WTC11 (cell line): ENCODE results near the gene RAD51D. TPM values are rescaled to one million over a fixed set of nuclear protein-coding genes. Genes with fewer than 3 reads are reported as not detected.
"Not testable (repeated sequence)": the region's sequence is repeated elsewhere in the genome, so short reads cannot be mapped to it uniquely, and the experiment has no call there.

Experiments used
- ATAC-seq: fragments of 200-7000 bp; cut with Tn5 transposase; 2 replicates; pipeline ENCODE4 v1.10.0; 2021; ENCODE audit warnings: mild to moderate bottlenecking, moderate library complexity
- CTCF ChIA-PET: fragments of 300-600 bp; sonication (Branson Sonifier 250); formaldehyde crosslinking; loops from one replicate; lab custom pipeline; 2021; ENCODE audit warnings: antibody characterized with exemption; lab: Charles Lee
- POLR2A ChIA-PET: fragments of 350-600 bp; sonication (Branson Sonifier 250); formaldehyde crosslinking; loops from one replicate; lab custom pipeline; 2021; ENCODE audit warnings: antibody characterized with exemption; lab: Charles Lee
- DNase-seq: peaks from one replicate; pipeline ENCODE4 v3.0.0; 2021; ENCODE audit warnings: low spot score
- H3K27ac Mint-ChIP-seq: 2 replicates; pipeline ENCODE4 v1.8.0; 2021; ENCODE audit warnings: mixed read lengths
- H3K27me3 Mint-ChIP-seq: 2 replicates; pipeline ENCODE4 v1.8.0; 2021; ENCODE audit warnings: low read depth, mild to moderate bottlenecking, moderate library complexity, mixed read lengths
- H3K36me3 Mint-ChIP-seq: 2 replicates; pipeline ENCODE4 v1.8.0; 2021; ENCODE audit warnings: mixed read lengths
- H3K4me1 Mint-ChIP-seq: 2 replicates; pipeline ENCODE4 v1.8.0; 2022; ENCODE audit warnings: mixed read lengths
- H3K4me3 Mint-ChIP-seq: 2 replicates; pipeline ENCODE4 v1.8.0; 2021; ENCODE audit warnings: mild to moderate bottlenecking, moderate library complexity, mixed read lengths
- H3K9me3 Mint-ChIP-seq: 2 replicates; pipeline ENCODE4 v1.8.0; 2021; ENCODE audit warnings: mixed read lengths
- ATF3 ChIP-seq: sonication (generic); formaldehyde crosslinking; conservative IDR thresholded peaks from 2 replicates; pipeline ENCODE4 v1.8.1; 2022; ENCODE audit warnings: mild to moderate bottlenecking, missing genetic modification reagents
- CBFB ChIP-seq: sonication (generic); formaldehyde crosslinking; IDR thresholded peaks from 2 replicates; pipeline ENCODE4 v1.8.1; 2022; ENCODE audit warnings: mild to moderate bottlenecking, low read depth, missing genetic modification reagents
- CREB1 ChIP-seq: sonication (generic); formaldehyde crosslinking; IDR thresholded peaks from 2 replicates; pipeline ENCODE4 v1.8.0; 2023; ENCODE audit warnings: mild to moderate bottlenecking, missing genetic modification reagents
- E2F1 ChIP-seq: sonication (generic); formaldehyde crosslinking; IDR thresholded peaks from 2 replicates; pipeline ENCODE4 v1.8.0; 2022; ENCODE audit warnings: mild to moderate bottlenecking, missing genetic modification reagents
- ESRRA ChIP-seq: sonication (generic); formaldehyde crosslinking; IDR thresholded peaks from 2 replicates; pipeline ENCODE4 v1.8.1; 2022; ENCODE audit warnings: mild to moderate bottlenecking, missing genetic modification reagents, borderline replicate concordance
- ETV6 ChIP-seq: sonication (generic); formaldehyde crosslinking; IDR thresholded peaks from 2 replicates; pipeline ENCODE4 v1.8.1; 2022; ENCODE audit warnings: mild to moderate bottlenecking, missing genetic modification reagents
- GTF2I ChIP-seq: fragments of 250-450 bp; sonication (Bioruptor Pico); conservative IDR thresholded peaks from 2 replicates; pipeline ENCODE4 v1.4.0; 2021; ENCODE audit warnings: mild to moderate bottlenecking
- IRF1 ChIP-seq: sonication (generic); formaldehyde crosslinking; IDR thresholded peaks from 2 replicates; pipeline ENCODE4 v1.8.0; 2023; ENCODE audit warnings: missing genetic modification reagents
- JAZF1 ChIP-seq: fragments of 250-450 bp; sonication (Bioruptor Pico); IDR thresholded peaks from 2 replicates; pipeline ENCODE4 v1.9.0; 2021; ENCODE audit warnings: moderate library complexity, mild to moderate bottlenecking, inconsistent platforms
- JUN ChIP-seq: sonication (generic); formaldehyde crosslinking; IDR thresholded peaks from 2 replicates; pipeline ENCODE4 v1.8.0; 2023; ENCODE audit warnings: mild to moderate bottlenecking, missing genetic modification reagents
- MLX ChIP-seq: sonication (generic); formaldehyde crosslinking; IDR thresholded peaks from 2 replicates; pipeline ENCODE4 v1.8.1; 2023; ENCODE audit warnings: mild to moderate bottlenecking, missing genetic modification reagents, moderate library complexity
- MXD4 ChIP-seq: fragments of 250-450 bp; sonication (Bioruptor Pico); IDR thresholded peaks from 2 replicates; pipeline ENCODE4 v1.8.0; 2021; ENCODE audit warnings: mild to moderate bottlenecking, moderate library complexity, borderline replicate concordance
- NR3C1 ChIP-seq: sonication (generic); formaldehyde crosslinking; conservative IDR thresholded peaks from 2 replicates; pipeline ENCODE4 v1.8.1; 2023; ENCODE audit warnings: low read depth, mild to moderate bottlenecking, missing genetic modification reagents
- PREB ChIP-seq: sonication (generic); formaldehyde crosslinking; IDR thresholded peaks from 2 replicates; pipeline ENCODE4 v1.8.1; 2022; ENCODE audit warnings: mild to moderate bottlenecking, missing genetic modification reagents, moderate library complexity, borderline replicate concordance
- RELA ChIP-seq: sonication (generic); formaldehyde crosslinking; IDR thresholded peaks from 2 replicates; pipeline ENCODE4 v1.8.1; 2022; ENCODE audit warnings: missing genetic modification reagents, mild to moderate bottlenecking, borderline replicate concordance
- TEAD1 ChIP-seq: sonication (generic); formaldehyde crosslinking; IDR thresholded peaks from 2 replicates; pipeline ENCODE4 v1.8.0; 2022; ENCODE audit warnings: mild to moderate bottlenecking, missing genetic modification reagents
- USF1 ChIP-seq: sonication (generic); formaldehyde crosslinking; IDR thresholded peaks from 2 replicates; pipeline ENCODE4 v1.8.0; 2022; ENCODE audit warnings: mild to moderate bottlenecking, missing genetic modification reagents
- ZBTB43 ChIP-seq: sonication (generic); formaldehyde crosslinking; IDR thresholded peaks from 2 replicates; pipeline ENCODE4 v1.8.1; 2023; ENCODE audit warnings: mild to moderate bottlenecking, missing genetic modification reagents
- ZNF121 ChIP-seq: sonication (generic); formaldehyde crosslinking; IDR thresholded peaks from 2 replicates; pipeline ENCODE4 v1.8.0; 2023; ENCODE audit warnings: missing genetic modification reagents
- ZNF232 ChIP-seq: sonication (generic); formaldehyde crosslinking; IDR thresholded peaks from 2 replicates; pipeline ENCODE4 v1.8.0; 2022; ENCODE audit warnings: mild to moderate bottlenecking, missing genetic modification reagents
- ZNF263 ChIP-seq: sonication (generic); formaldehyde crosslinking; IDR thresholded peaks from 2 replicates; pipeline ENCODE4 v1.8.1; 2022; ENCODE audit warnings: low read depth, mild to moderate bottlenecking, moderate library complexity, missing genetic modification reagents
- ZNF512 ChIP-seq: sonication (generic); formaldehyde crosslinking; IDR thresholded peaks from 2 replicates; pipeline ENCODE4 v1.8.1; 2022; ENCODE audit warnings: missing genetic modification reagents, borderline replicate concordance
- ZNF671 ChIP-seq: fragments of 250-450 bp; sonication (Bioruptor Pico); IDR thresholded peaks from 2 replicates; pipeline ENCODE4 v1.8.0; 2021; ENCODE audit warnings: mild to moderate bottlenecking
- total RNA-seq: library from RNA; stranded (reverse); gene quantifications from 3 replicates; pipeline ENCODE4 v1.2.3, GENCODE V29; 2021

Gene RAD51D
- total RNA-seq, 1 experiment from 2014 or later, result 15.0 TPM

GRCh38 chr17:35154196-35155165 lies 34.8 kb upstream of the RAD51D start:
- ChIA-PET POLR2A (no interaction called here), CTCF (no interaction called here)
- TF ChIP-seq ZNF263 (CRISPR knock-in tag) (no peak), TEAD1 (CRISPR knock-in tag) (no peak), CREB1 (CRISPR knock-in tag) (no peak), IRF1 (CRISPR knock-in tag) (no peak), MXD4 (CRISPR knock-in tag) (no peak), RELA (CRISPR knock-in tag) (no peak), ZNF512 (no peak), USF1 (CRISPR knock-in tag) (no peak), ESRRA (CRISPR knock-in tag) (no peak), ETV6 (CRISPR knock-in tag) (no peak), CBFB (CRISPR knock-in tag) (no peak), ZNF232 (CRISPR knock-in tag) (no peak), ZNF121 (CRISPR knock-in tag) (no peak), NR3C1 (CRISPR knock-in tag) (no peak), GTF2I (CRISPR knock-in tag) (no peak), ZNF671 (CRISPR knock-in tag) (no peak), JAZF1 (CRISPR knock-in tag) (no peak)
- H3K36me3 Mint-ChIP-seq, result no peaks in the 10 kb centered on the region
- H3K27ac Mint-ChIP-seq, result no peak overlapping the region
- H3K4me3 Mint-ChIP-seq, result no peak overlapping the region
- no peaks in the 10 kb centered on the region; the same call in none of the 2 replicates for H3K27me3 Mint-ChIP-seq
- DNase-seq (no peak), ATAC-seq (no peak)
- H3K4me1 Mint-ChIP-seq, result no peaks in the 10 kb centered on the region
- H3K9me3 Mint-ChIP-seq, result no peaks in the 10 kb centered on the region

- CTCF ChIA-PET, result interaction anchor here (1.3 kb wide), 1 partner anchor 387 kb away, joined by 4 read pairs; no protein-coding TSS in a partner anchor
- Mint-ChIP-seq H3K36me3 (no peaks in the 10 kb centered on the region), H3K27ac (no peak overlapping the region), H3K27me3 (peaks cover 2% of the 10 kb centered on the region), H3K4me3 (no peak overlapping the region), H3K9me3 (no peaks in the 10 kb centered on the region), H3K4me1 (peaks cover 5% of the 10 kb centered on the region)
- DNase-seq, result no peak
- no peak for ATAC-seq
- POLR2A ChIA-PET, result no interaction called here
- no peak for TF ChIP-seq MLX (CRISPR knock-in tag)
- no peak for TF ChIP-seq E2F1 (CRISPR knock-in tag)
- TF ChIP-seq MXD4 (CRISPR knock-in tag), result no peak
- TF ChIP-seq PREB (CRISPR knock-in tag), result no peak
- no peak for TF ChIP-seq CBFB (CRISPR knock-in tag)
- no peak for TF ChIP-seq ZNF232 (CRISPR knock-in tag)
- no peak for TF ChIP-seq ATF3 (CRISPR knock-in tag)
- TF ChIP-seq ZBTB43 (CRISPR knock-in tag), result no peak
- TF ChIP-seq JUN, result no peak
- TF ChIP-seq, all 79 proteins: peak for 0
Observed at GRCh38 chr17:35152421-35153140, 32.9 kb upstream of the RAD51D start.

GRCh38 chr17:35151080-35151479 lies 31.4 kb upstream of the RAD51D start:
- ATAC-seq, H3K9me3 Mint-ChIP-seq, H3K4me3 Mint-ChIP-seq, H3K27me3 Mint-ChIP-seq, H3K27ac Mint-ChIP-seq, DNase-seq, POLR2A ChIA-PET, H3K36me3 Mint-ChIP-seq: not testable (repeated sequence)
- CTCF ChIA-PET, result interaction anchor here (0.8 kb wide), 1 partner anchor 10 kb away, joined by 3 read pairs; no protein-coding TSS in a partner anchor
- H3K4me1 Mint-ChIP-seq, result peaks cover 13% of the 10 kb centered on the region
